Smooth muscle cell of trachea (primary cell): ENCODE measurements around the gene CC2D2A. TPM values are rescaled to one million over a fixed set of nuclear protein-coding genes. Genes with fewer than 3 reads are reported as not detected.

Experiments
- total RNA-seq: library from RNA; depleted of rRNA; stranded (reverse); fragments of >200 nt; gene quantifications from 2 replicates; pipeline ENCODE4 v1.2.1, GENCODE V29; 2014

CC2D2A gene
- 28.4 and 39.1 TPM in 2 replicates for total RNA-seq

GRCh38 chr4:15469402-15470127 is at the start of gene CC2D2A:
TSS of gene CC2D2A (plus strand) at chr4:15469882. CDS start at chr4:15475933, 6,051 bp downstream.

GRCh38 chr4:15427701-15428100 is 42.0 kb upstream of the CC2D2A start, which contains the start of gene C1QTNF7:
TSS of gene C1QTNF7 (plus strand) at chr4:15428033. CDS start at chr4:15435744, 7,711 bp downstream.

Other genes starting within 250 kb of the CC2D2A start
- gene C1QTNF7, start 41.8 kb upstream of the CC2D2A start, total RNA-seq: 0.50 and 1.9 TPM in 2 replicates
- 116 and 146 TPM in 2 replicates for gene FBXL5, start 185.5 kb downstream of the CC2D2A start, total RNA-seq
- gene FAM200B, start 211.9 kb downstream of the CC2D2A start, total RNA-seq: 12.9 and 32.0 TPM in 2 replicates
- 6.6 and 13.8 TPM in 2 replicates for gene BST1, start 233.2 kb downstream of the CC2D2A start, total RNA-seq